K562 (cell line): ENCODE results near the gene SKP2. TPM values are rescaled to one million over a fixed set of nuclear protein-coding genes. Genes with fewer than 3 reads are reported as not detected.
A peak's percentile ranks its signal among the peaks of the same experiment; 100 is the strongest.

Experiments used
- ATF4 ChIP-seq: fragments of 450-650 bp; formaldehyde crosslinking; IDR thresholded peaks from 2 replicates; pipeline ENCODE4 v1.4.0; 2022; ENCODE audit warnings: mild to moderate bottlenecking, moderate library complexity
- CAMTA2 ChIP-seq: fragments of 250-450 bp; sonication (Bioruptor Pico); conservative IDR thresholded peaks from 2 replicates; pipeline ENCODE4 v1.5.1; 2022
- HDGF ChIP-seq: fragments of 450-650 bp; IDR thresholded peaks from 2 replicates; pipeline ENCODE4 v1.6.1; 2016
- ID3 ChIP-seq, 2 experiments: fragments of 250-450 bp in 1 of 2; fragments of 450-650 bp in 1 of 2; sonication (Bioruptor Pico) in 1 of 2; IDR thresholded peaks; 2 replicates each; pipeline versions ENCODE4 v1.6.1 to v1.8.0; 2016 to 2021; ENCODE audit warnings: mild to moderate bottlenecking in 2 of 2, moderate library complexity in 2 of 2, missing compliant biosample characterization in 1 of 2, missing genetic modification characterization in 1 of 2
- KDM1A ChIP-seq, 2 experiments: fragments of 450-650 bp; IDR thresholded peaks; 2 replicates each; pipeline ENCODE4 v1.6.1; 2016; ENCODE audit warnings: mild to moderate bottlenecking in 2 of 2
- MAX ChIP-seq: sonication (generic); formaldehyde crosslinking; IDR thresholded peaks from 2 replicates; pipeline ENCODE4 v1.9.0; 2022; ENCODE audit warnings: mild to moderate bottlenecking, missing genetic modification reagents
- MCM5 ChIP-seq: fragments of 450-650 bp; IDR thresholded peaks from 2 replicates; pipeline ENCODE4 v1.6.1; 2016; ENCODE audit warnings: low read depth
- MGA ChIP-seq: fragments of 450-650 bp; IDR thresholded peaks from 2 replicates; pipeline ENCODE4 v1.6.1; 2016; ENCODE audit warnings: mild to moderate bottlenecking, moderate library complexity
- NBN ChIP-seq: fragments of 450-650 bp; IDR thresholded peaks from 2 replicates; pipeline ENCODE4 v1.6.1; 2016; ENCODE audit warnings: low read depth, mild to moderate bottlenecking
- NR3C1 ChIP-seq: sonication (generic); formaldehyde crosslinking; IDR thresholded peaks from 2 replicates; pipeline ENCODE4 v1.8.1; 2022; ENCODE audit warnings: missing genetic modification reagents
- PHB ChIP-seq: fragments of 250-450 bp; sonication (Bioruptor Pico); IDR thresholded peaks from 2 replicates; pipeline ENCODE4 v1.5.0; 2021
- SRSF1 ChIP-seq: fragments of 200-400 bp; formaldehyde crosslinking; IDR thresholded peaks from 2 replicates; pipeline ENCODE4 v1.6.1; 2017; ENCODE audit warnings: mild to moderate bottlenecking, low read depth, low read length, moderate library complexity
- TBP ChIP-seq: optimal IDR thresholded peaks from 2 replicates; pipeline ENCODE3; 2011; ENCODE audit warnings: low read depth, low read length, improper control_type of control experiment
- TEAD2 ChIP-seq: fragments of 450-650 bp; IDR thresholded peaks from 2 replicates; pipeline ENCODE4 v1.6.1; 2016; ENCODE audit warnings: missing genetic modification characterization, control low read depth, missing compliant biosample characterization
- ZNF431 ChIP-seq: sonication (generic); formaldehyde crosslinking; IDR thresholded peaks from 2 replicates; pipeline ENCODE4 v1.8.0; 2022; ENCODE audit warnings: mild to moderate bottlenecking, missing genetic modification reagents
- polyA plus RNA-seq, 8 experiments: library from polyadenylated mRNA; depleted of rRNA in 4 of 8; stranded (reverse) in 5 of 8; unstranded in 3 of 8; fragments of >200 nt; fragmentation: Nextera tagmentation in 2 of 8; fragmentation: Illumina TruSeq in 1 of 8; extraction: Ambion mirVana in 2 of 8; extraction: Trizol in 1 of 8; gene quantifications; 2 replicates each; pipeline versions ENCODE4 v1.2.1 to v1.2.3, GENCODE V29; 2011 to 2014; ENCODE audit warnings: inconsistent platforms in 1 of 8, missing spikeins in 1 of 8
- total RNA-seq, 7 experiments: library from RNA; depleted of rRNA in 6 of 7; stranded (reverse); fragments of >200 nt in 6 of 7; fragmentation: Illumina TruSeq in 2 of 7; extraction: Trizol in 2 of 7; gene quantifications; 2 replicates each; pipeline versions ENCODE4 v1.2.1 to v1.2.3, GENCODE V29; 2011 to 2021; ENCODE audit warnings: low replicate concordance in 1 of 7

Gene SKP2
- total and polyA plus RNA-seq, 9 of the 15 experiments (the other 6 are each of a cell fraction or from before 2014, with no cell fraction given) = 30.0 to 97.5 (median 80.8) TPM

- TF ChIP-seq ID3 (CRISPR knock-in tag; IDR thresholded peaks at IDR 0.05) = no peak
- no peak for TF ChIP-seq ID3 (tag; IDR thresholded peaks at IDR 0.05)
- TF ChIP-seq PHB (CRISPR knock-in tag) = no peak
- no peak for TF ChIP-seq ATF4 (CRISPR knock-in tag)
- TF ChIP-seq SRSF1 = no peak
- TF ChIP-seq NBN = no peak
- no peak for TF ChIP-seq TEAD2 (tag)
- TF ChIP-seq ZNF431 (CRISPR knock-in tag) = no peak; the same call in 1 of the 2 replicates
- TF ChIP-seq TBP = peak; percentile 82
- no peak for TF ChIP-seq CAMTA2
- TF ChIP-seq MCM5 = no peak
- TF ChIP-seq KDM1A (IDR thresholded peaks at IDR 0.05) = no peak
- peak; percentile 70; the same call in 1 of the 2 replicates for TF ChIP-seq MAX
- TF ChIP-seq NR3C1 = no peak
- peak; percentile 22; the same call in 1 of the 2 replicates for TF ChIP-seq MGA
- TF ChIP-seq HDGF = no peak
Observed at GRCh38 chr5:36151434-36152323, at the start of gene SKP2, which contains the start of gene LMBRD2 (continued).
